Measurements from ENCODE around the gene IPO4. TPM values are rescaled to one million over a fixed set of nuclear protein-coding genes. Genes with fewer than 3 reads are reported as not detected.

Gene IPO4, protein sequence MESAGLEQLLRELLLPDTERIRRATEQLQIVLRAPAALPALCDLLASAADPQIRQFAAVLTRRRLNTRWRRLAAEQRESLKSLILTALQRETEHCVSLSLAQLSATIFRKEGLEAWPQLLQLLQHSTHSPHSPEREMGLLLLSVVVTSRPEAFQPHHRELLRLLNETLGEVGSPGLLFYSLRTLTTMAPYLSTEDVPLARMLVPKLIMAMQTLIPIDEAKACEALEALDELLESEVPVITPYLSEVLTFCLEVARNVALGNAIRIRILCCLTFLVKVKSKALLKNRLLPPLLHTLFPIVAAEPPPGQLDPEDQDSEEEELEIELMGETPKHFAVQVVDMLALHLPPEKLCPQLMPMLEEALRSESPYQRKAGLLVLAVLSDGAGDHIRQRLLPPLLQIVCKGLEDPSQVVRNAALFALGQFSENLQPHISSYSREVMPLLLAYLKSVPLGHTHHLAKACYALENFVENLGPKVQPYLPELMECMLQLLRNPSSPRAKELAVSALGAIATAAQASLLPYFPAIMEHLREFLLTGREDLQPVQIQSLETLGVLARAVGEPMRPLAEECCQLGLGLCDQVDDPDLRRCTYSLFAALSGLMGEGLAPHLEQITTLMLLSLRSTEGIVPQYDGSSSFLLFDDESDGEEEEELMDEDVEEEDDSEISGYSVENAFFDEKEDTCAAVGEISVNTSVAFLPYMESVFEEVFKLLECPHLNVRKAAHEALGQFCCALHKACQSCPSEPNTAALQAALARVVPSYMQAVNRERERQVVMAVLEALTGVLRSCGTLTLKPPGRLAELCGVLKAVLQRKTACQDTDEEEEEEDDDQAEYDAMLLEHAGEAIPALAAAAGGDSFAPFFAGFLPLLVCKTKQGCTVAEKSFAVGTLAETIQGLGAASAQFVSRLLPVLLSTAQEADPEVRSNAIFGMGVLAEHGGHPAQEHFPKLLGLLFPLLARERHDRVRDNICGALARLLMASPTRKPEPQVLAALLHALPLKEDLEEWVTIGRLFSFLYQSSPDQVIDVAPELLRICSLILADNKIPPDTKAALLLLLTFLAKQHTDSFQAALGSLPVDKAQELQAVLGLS
- total RNA-seq (2022; extraction: Qiagen RNA extraction; ENCODE audit: low read depth), result 51.4 to 91.8 TPM (median 77.1 TPM) in 5 replicates

GRCh38 chr14:24188251-24189058 is at the start of gene IPO4:
Gene IPO4, minus strand, starts transcription at chr14:24188816. Its CDS starts 29 bp downstream, at chr14:24188787.

GRCh38 chr14:24232645-24233537 is 44.3 kb upstream of the IPO4 start, which contains the start of gene GMPR2:
Gene GMPR2, plus strand, starts transcription at chr14:24232929. Its CDS starts 325 bp downstream, at chr14:24233254.

GRCh38 chr14:24232121-24232644 is 43.6 kb upstream of the IPO4 start, which contains the start of gene NEDD8:
Gene NEDD8, minus strand, starts transcription at chr14:24232367. Its CDS starts 100 bp downstream, at chr14:24232267.

DNA sequence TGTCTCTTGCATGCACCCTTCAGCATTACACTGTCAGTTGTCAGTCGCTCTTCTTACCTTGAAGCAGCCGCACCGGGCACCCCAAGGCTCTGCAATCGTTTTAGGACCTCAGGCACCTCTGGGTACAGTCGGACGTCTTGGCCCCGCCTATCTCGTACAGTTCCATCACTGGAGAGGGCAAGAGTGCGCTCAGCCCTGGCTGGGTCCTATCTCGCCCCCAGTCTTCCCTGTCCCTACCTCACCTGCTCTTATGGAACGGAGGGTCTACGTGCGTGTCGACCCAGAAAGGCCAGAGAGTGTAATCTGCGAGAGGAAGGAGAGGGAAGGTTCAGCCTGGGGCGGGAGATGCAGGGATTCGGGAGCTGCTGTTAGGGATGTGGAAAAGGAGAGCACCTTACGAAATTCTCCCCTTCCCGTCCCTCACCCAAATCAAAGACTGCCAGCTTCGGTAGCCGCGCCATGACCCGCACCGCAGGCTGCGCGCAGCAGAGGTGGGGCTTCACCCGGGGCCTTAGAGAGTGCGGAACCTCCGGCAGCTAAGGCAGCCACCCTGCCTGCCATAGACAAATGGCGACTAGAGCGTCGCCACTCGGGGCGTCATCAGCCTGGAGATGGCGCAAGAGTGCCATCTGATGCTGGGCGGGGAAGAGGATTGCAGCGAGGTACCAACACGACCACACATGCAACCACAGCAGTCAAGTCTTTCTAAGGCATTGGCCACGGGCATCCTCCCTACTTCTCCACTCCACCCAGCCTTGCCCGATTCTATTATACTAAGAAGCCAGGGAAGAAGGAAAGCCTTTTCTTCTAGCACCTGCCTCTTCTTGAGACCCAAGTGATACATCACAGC is 27.1 kb upstream of the IPO4 start, which contains the start of gene MDP1:
Gene MDP1 (minus strand): TSS at position 572 of the 850 bp plus-strand sequence. CDS start 111 bp downstream, at position 461.

DNA sequence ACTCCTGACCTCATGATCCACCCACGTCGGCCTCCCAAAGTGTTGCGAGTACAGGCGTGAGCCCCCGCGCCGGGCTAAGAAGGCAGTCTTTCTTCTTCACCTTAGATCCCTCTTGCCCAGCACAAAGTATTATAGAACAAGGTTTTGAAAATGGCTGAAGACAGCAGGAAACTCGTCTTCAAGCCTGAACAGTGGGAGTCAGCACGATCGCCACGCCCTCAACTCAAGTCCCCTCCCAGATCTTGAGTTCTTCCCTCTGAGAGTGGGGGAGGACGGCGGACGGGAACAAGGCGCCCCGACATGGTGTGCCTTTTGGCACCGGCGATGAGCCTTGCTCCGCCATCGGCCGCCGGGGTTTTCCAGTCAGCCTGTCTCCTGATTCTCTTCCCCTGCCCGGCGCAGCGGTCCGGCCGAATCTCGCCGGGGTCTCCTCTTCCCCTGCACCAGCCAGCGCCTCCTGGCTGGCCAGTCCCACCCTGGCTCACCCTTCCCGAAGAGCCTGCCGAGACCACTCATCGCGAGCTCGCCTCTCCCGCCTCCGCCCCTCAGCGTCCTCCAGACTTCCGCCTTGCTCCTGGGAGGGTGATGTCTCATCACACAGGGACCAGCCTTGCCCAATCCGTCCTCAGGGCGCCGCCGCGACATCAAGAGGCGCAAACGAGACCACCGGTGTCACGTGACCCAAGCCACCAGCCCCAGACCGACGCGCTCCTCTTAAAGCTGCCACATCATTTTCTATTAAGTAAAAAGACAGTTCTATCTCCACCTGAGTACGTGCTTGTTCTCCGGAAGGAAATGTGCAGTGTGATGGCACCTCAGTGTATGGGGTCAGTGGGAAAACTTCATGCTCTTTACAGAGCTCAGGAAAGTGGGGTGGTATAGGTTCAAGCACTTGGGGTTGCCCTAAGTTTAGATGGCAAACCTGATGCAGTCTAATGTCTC is 24.6 kb upstream of the IPO4 start, which contains the start of gene CHMP4A:
Gene CHMP4A (minus strand): TSS at position 565 of the 942 bp plus-strand sequence. CDS start 49 bp downstream, at position 516.

DNA sequence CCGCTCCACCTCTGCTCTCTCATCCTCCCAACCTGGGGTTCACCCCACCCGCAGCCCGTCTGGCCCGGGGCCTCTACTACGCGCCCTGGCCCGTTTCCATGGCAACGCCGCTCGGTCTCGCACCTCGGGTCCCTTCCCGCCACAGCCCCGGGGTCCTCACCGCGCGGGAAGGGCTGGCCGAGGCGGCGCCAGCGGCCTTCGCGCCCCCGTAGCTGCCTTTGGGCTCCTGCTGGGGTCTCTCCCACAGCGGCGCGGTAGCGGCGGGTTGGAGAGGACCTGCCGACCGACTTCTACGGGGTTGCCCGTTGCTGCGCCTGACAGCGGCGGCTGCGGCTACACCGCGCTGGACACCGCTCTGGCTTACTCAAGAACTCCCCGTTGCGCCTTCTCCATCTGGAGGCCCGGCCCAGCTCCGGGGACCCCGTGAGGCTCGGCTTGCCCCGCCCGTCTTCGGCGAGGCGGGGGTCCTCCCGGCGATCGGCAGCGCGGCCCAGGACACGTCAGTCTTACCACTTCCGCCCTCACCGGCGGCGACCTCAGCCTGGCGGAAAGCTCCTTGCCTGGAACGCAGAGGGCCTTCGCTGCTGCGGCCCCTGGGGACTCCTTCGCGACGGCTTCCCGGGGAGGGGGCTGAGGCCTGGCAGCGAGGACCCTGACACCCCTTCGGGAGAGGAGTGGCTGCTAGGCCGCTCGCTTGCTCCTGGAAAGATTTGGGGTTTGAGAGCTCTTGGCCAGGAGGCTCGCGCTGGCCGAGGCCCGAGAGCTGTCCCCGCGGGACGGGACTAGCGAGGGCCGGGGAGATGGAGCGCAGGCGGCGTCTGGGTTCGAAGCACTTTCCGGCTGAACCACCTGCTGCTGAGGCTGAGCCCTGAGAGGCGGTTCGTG is 6.8 kb upstream of the IPO4 start, which contains the start of gene TM9SF1:
Gene TM9SF1 (minus strand): TSS at position 256 of the 885 bp plus-strand sequence. CDS start 422 bp downstream, outside the sequence.

GRCh38 chr14:24171422-24172260 is 17.0 kb downstream of the IPO4 start, which contains the start of gene REC8:
Gene REC8, plus strand, starts transcription at chr14:24172080. Its CDS starts 473 bp downstream, at chr14:24172553.

DNA sequence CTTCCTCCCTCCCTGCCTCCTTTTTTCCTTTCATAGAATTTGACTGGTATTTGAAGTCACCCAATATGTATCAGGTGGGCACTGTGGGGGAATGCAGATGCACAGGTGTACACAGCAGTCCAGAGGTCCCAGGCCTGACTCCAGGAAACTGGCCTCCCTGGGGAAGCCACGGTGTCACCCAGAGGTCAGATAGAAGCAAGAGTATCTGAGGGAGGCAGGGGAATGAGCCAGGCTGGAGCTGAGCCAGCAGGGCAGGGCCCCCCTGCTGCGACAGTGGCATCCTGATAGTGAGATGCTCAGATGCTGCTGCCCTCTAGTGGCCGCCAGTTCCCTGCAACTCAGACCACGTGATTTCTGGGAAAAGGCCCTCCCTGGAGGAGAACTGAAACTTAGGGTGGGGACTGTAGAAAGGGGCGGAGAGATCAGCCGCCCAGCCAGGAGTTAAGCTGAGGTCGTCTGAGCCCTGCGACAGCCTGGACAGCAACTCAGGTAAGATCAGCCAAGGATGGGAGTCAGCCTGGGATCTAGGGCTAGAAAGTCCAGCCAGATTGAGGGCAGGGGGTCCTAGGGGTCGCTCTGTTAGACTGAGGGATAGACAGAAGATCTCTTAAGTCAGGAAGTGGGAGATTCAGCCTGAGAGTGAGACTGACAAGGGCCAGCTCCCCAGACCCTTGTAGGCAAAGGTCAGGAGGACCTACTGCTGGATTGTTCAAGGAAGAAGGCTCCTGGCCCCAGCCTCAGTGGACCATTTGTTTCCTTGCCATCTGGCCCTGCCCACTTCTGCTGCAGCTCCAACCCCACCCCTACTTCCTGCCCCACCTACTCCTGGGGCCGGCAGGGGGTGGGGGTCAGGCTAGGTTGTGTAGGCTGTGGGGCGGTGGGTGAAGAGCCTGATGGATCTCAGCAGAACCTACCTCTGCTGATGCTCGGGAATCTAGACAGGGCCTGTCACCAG is 27.5 kb downstream of the IPO4 start, which contains the start of gene IRF9:
Gene IRF9 (plus strand): TSS at position 416 of the 955 bp plus-strand sequence. CDS start 880 bp downstream, outside the sequence.

DNA sequence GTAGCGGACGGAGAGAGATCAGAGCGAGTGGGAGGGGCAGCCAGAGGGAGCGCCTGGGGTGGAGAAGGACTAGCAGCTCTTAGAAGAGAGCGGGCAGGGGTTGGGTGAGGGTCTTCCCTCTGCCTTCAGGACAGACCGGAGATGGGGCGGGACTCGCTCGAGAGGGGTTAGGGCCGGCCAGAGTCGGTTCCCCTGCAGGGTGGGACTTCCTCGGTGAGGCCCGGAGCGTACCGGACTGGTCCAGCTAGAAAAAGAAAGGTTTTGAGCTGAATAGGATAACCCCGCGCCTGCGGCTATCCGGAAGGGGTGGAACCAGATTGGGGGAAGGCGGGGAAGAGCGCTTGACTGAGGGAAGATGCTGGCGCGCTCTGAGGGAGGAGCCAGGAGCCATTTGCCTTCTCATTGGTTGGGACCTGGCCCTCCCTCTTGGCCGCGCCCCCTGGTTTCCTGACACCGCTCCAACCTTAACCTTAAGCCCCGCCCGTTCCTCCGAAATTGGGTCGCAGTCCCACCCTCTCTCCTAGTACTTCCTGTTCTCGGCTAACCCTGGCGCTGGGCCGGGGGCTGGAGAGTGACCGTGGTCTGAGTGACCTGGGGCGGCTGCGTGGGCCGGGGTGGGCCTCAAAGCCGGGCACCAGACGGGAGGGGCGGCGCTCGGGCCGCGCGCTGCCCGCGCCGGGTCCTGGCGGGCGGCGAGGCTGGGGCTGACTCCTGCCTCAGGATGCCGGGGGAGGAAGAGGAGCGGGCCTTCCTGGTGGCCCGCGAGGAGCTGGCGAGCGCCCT is 41.4 kb downstream of the IPO4 start, which contains the start of gene RNF31:
Gene RNF31 (plus strand): TSS at position 521 of the 783 bp plus-strand sequence. CDS start 201 bp downstream, at position 722.

GRCh38 chr14:24146453-24146977 is 42.1 kb downstream of the IPO4 start, which contains the start of gene PSME2:
Gene PSME2, minus strand, starts transcription at chr14:24146610. Its CDS starts 29 bp downstream, at chr14:24146581.

GRCh38 chr14:24141097-24141880 is 47.3 kb downstream of the IPO4 start, which contains the start of gene EMC9:
Gene EMC9, minus strand, starts transcription at chr14:24141591. Its CDS starts 287 bp downstream, at chr14:24141304.

